ENCODE measurements around the gene NCOA1.

The NCOA1 gene

GRCh38 chr2:24815171-24815570 lies 324.1 kb downstream of the NCOA1 start:
- POLR2A ChIA-PET = no interaction called here
- CTCF ChIA-PET = no interaction called here
- DNase-seq (ENCODE audit: extremely low spot score) = no peak
- TF ChIP-seq SUZ12 (IDR thresholded peaks at IDR 0.05) (no peak), BHLHE40 (IDR thresholded peaks at IDR 0.05; ENCODE audit: borderline replicate concordance) (no peak)

GRCh38 chr2:24816404-24816803 lies 325.4 kb downstream of the NCOA1 start:
- ChIA-PET POLR2A (no interaction called here), CTCF (no interaction called here)
- no peak for DNase-seq (ENCODE audit: extremely low spot score)
- no peak for TF ChIP-seq HDGF (IDR thresholded peaks at IDR 0.05; ENCODE audit: borderline replicate concordance)

- POLR2A ChIA-PET = no interaction called here
- CTCF ChIA-PET = no interaction called here
- TF ChIP-seq BHLHE40 (IDR thresholded peaks at IDR 0.05; ENCODE audit: borderline replicate concordance) = no peak
- TF ChIP-seq L3MBTL2 (conservative IDR thresholded peaks at IDR 0.05) = no peak
- TF ChIP-seq ARNT (IDR thresholded peaks at IDR 0.05) = no peak
- TF ChIP-seq SUZ12 (IDR thresholded peaks at IDR 0.05) = no peak
- no peak for TF ChIP-seq SP1 (IDR thresholded peaks at IDR 0.05)
- no peak for TF ChIP-seq ZNF384 (IDR thresholded peaks at IDR 0.05)
- no peak for TF ChIP-seq FOXK2 (IDR thresholded peaks at IDR 0.05)
- TF ChIP-seq ELF4 (IDR thresholded peaks at IDR 0.05) = no peak
- TF ChIP-seq HDGF (IDR thresholded peaks at IDR 0.05; ENCODE audit: borderline replicate concordance) = no peak
- TF ChIP-seq CTBP1 (IDR thresholded peaks at IDR 0.05; ENCODE audit: borderline replicate concordance) = no peak
- no peak for TF ChIP-seq PKNOX1 (IDR thresholded peaks at IDR 0.05)
- TF ChIP-seq NFRKB (IDR thresholded peaks at IDR 0.05) = no peak
- DNase-seq (ENCODE audit: extremely low spot score) = no peak
Observed at GRCh38 chr2:24816884-24817283, 325.8 kb downstream of the NCOA1 start.

- POLR2A ChIA-PET = no interaction called here
- no peak for TF ChIP-seq L3MBTL2 (conservative IDR thresholded peaks at IDR 0.05)
- no peak for TF ChIP-seq ARNT (IDR thresholded peaks at IDR 0.05)
- no peak for TF ChIP-seq TARDBP (IDR thresholded peaks at IDR 0.05)
- no peak for TF ChIP-seq HDGF (IDR thresholded peaks at IDR 0.05; ENCODE audit: borderline replicate concordance)
- CTCF ChIA-PET = interaction anchor here (0.6 to 2.0 kb wide), 3 partner anchors 9 to 409 kb away, joined by 3 to 4 read pairs (median 3); no protein-coding TSS in a partner anchor
- no peak for DNase-seq (ENCODE audit: extremely low spot score)
Observed at GRCh38 chr2:24818721-24819167, 327.7 kb downstream of the NCOA1 start.

- CTCF ChIA-PET = interaction anchor here (0.5 to 2.0 kb wide), 4 partner anchors 8 to 409 kb away, joined by 3 to 4 read pairs (median 4); no protein-coding TSS in a partner anchor
- no peak for TF ChIP-seq PKNOX1 (IDR thresholded peaks at IDR 0.05)
- no peak for TF ChIP-seq NFRKB (IDR thresholded peaks at IDR 0.05)
- no peak for TF ChIP-seq CTBP1 (IDR thresholded peaks at IDR 0.05; ENCODE audit: borderline replicate concordance)
- no peak for TF ChIP-seq FOXM1 (IDR thresholded peaks at IDR 0.05; ENCODE audit: borderline replicate concordance)
- no peak for TF ChIP-seq ARNT (IDR thresholded peaks at IDR 0.05)
- TF ChIP-seq SP1 (IDR thresholded peaks at IDR 0.05) = no peak
- TF ChIP-seq FOXK2 (IDR thresholded peaks at IDR 0.05) = no peak
- no peak for TF ChIP-seq BHLHE40 (IDR thresholded peaks at IDR 0.05; ENCODE audit: borderline replicate concordance)
- no peak for TF ChIP-seq L3MBTL2 (conservative IDR thresholded peaks at IDR 0.05)
- no peak for TF ChIP-seq TARDBP (IDR thresholded peaks at IDR 0.05)
- TF ChIP-seq HDGF (IDR thresholded peaks at IDR 0.05; ENCODE audit: borderline replicate concordance) = no peak
- no peak for TF ChIP-seq SUZ12 (IDR thresholded peaks at IDR 0.05)
- no peak for TF ChIP-seq ZNF384 (IDR thresholded peaks at IDR 0.05)
- TF ChIP-seq ELF4 (IDR thresholded peaks at IDR 0.05) = no peak
- TF ChIP-seq LEF1 (IDR thresholded peaks at IDR 0.05; ENCODE audit: borderline replicate concordance) = no peak
- no peak for TF ChIP-seq FOXA1 (IDR thresholded peaks at IDR 0.05)
Observed at GRCh38 chr2:24819442-24820174, 328.6 kb downstream of the NCOA1 start.

GRCh38 chr2:24820175-24820513 lies 329.1 kb downstream of the NCOA1 start:
- TF ChIP-seq TARDBP (IDR thresholded peaks at IDR 0.05) (no peak), FOXK2 (IDR thresholded peaks at IDR 0.05) (no peak), PKNOX1 (IDR thresholded peaks at IDR 0.05) (no peak), SP1 (IDR thresholded peaks at IDR 0.05) (no peak), LEF1 (IDR thresholded peaks at IDR 0.05; ENCODE audit: borderline replicate concordance) (no peak), ZNF384 (IDR thresholded peaks at IDR 0.05) (no peak), ARNT (IDR thresholded peaks at IDR 0.05) (no peak), L3MBTL2 (conservative IDR thresholded peaks at IDR 0.05) (no peak), CTBP1 (IDR thresholded peaks at IDR 0.05; ENCODE audit: borderline replicate concordance) (no peak), NFRKB (IDR thresholded peaks at IDR 0.05) (no peak), FOXM1 (IDR thresholded peaks at IDR 0.05; ENCODE audit: borderline replicate concordance) (no peak), ELF4 (IDR thresholded peaks at IDR 0.05) (no peak), HDGF (IDR thresholded peaks at IDR 0.05; ENCODE audit: borderline replicate concordance) (no peak)
- DNase-seq (ENCODE audit: extremely low spot score) = no peak
- POLR2A ChIA-PET = interaction anchor here (1.4 kb wide), 1 partner anchor 13 kb away, joined by 3 read pairs; no protein-coding TSS in a partner anchor
- CTCF ChIA-PET = interaction anchor here (2.0 kb wide), 1 partner anchor 398 kb away, joined by 4 read pairs; no protein-coding TSS in a partner anchor

More at GRCh38 chr2:24819442-24820174, 328.6 kb downstream of the NCOA1 start:
- no peak for DNase-seq (ENCODE audit: extremely low spot score)
- POLR2A ChIA-PET = interaction anchor here (1.4 kb wide), 1 partner anchor 13 kb away, joined by 3 read pairs; no protein-coding TSS in a partner anchor

Data from HEK293T (cell line).